ENCODE results near the gene FTSJ3.
A peak's percentile ranks its signal among the peaks of the same experiment; 100 is the strongest.
"Not testable (repeated sequence)": the region's sequence is repeated elsewhere in the genome, so short reads cannot be mapped to it uniquely, and the experiment has no call there.

The FTSJ3 gene

GRCh38 chr17:63826468-63827001, 928 bp downstream of the FTSJ3 start:
- DNase-seq: no peak

GRCh38 chr17:63824362-63824761, 3.1 kb downstream of the FTSJ3 start:
- no peak for DNase-seq

GRCh38 chr17:63823659-63824331, 3.7 kb downstream of the FTSJ3 start:
- DNase-seq: no peak

DNA sequence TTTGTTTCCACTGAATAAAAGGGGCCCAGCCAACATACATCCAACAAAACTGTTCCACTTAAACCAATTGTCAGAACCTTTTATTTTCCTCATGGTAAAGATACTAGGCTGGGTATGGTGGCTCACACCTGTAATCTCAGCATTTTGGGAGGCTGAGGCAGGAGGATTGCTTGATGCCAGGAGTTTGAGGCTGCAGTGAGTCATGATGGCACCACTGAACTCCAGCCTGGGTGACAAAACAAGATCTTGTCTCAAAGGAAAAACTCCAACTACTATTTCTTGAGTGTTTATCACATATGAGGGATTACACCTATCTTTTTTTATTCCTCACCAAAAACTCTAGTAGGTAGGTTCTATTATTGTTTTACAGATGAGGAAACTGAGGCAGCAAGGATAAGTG, 4.9 kb downstream of the FTSJ3 start:
- DNase-seq: no peak

DNA sequence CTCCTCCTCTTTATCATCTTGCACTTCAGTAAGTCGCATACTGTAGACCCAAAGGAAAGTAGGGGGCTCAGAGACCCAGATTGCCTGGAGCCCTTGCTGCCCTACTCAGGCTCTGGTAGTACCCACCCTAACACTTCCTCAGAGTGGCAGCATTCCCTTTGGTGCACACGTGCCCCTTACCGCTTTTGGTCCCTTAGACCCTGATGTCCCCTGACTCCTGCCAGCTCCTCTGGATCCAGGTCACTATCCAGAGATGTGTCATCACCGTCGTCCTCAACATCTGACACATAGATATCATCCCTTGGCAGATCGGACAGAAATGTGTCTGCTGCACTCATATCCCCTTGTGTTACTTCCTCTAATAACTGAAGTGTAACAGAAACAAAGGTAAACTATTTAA, 5.7 kb downstream of the FTSJ3 start:
- no peak for DNase-seq

DNA sequence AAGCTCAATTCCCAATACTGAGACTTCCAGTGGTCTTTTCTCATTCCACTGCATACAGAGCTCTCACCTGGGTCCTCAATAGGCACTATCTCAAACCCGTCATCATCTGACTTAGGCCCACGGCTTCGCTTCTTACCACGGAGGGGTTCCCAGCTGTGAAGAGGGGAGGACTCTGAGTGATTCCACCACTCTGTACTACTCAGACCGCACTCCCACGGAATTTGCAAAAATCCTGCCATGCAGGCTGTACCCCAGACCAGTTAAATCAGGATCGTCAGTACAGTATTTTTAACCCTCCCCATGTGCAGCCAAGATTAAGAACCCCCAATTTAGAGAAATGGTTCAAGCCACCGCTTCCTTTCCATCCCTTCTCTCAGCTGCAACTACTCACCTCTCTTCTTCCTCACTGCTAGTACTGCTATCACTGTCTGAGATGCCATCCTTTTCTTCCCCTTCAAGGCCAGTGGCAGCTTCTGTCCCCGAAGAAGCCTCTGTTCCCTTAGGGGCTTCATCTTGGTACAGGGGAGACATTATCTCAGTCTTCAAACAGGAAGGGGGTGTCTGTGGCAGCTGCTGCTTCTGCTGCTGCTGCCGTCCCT, 6.4 kb downstream of the FTSJ3 start:
- no peak for DNase-seq

- DNase-seq: peak; percentile 27
Measured at GRCh38 chr17:63819585-63820537, 7.6 kb downstream of the FTSJ3 start.

DNA sequence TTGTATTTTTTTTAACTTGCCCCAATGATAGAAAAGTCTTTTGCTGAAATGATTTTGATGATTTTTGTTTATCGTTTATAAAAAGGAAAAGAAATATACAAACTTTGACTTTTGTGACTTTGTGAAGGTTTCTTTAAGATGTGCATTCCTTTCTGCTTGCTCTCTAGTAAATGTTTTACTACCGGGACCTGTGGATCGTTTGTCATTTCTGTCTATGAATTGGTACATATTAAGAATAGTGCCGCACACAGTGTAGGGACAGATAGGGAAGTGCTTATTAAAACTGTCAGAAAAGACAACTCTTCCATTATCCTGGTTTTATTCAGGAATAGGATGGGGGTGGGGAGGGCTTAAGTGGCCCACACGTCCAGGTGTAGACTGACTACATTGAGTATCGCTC, 8.3 kb downstream of the FTSJ3 start:
- DNase-seq: no peak

- DNase-seq: no peak
Measured at GRCh38 chr17:63817736-63818385, 9.6 kb downstream of the FTSJ3 start.

DNA sequence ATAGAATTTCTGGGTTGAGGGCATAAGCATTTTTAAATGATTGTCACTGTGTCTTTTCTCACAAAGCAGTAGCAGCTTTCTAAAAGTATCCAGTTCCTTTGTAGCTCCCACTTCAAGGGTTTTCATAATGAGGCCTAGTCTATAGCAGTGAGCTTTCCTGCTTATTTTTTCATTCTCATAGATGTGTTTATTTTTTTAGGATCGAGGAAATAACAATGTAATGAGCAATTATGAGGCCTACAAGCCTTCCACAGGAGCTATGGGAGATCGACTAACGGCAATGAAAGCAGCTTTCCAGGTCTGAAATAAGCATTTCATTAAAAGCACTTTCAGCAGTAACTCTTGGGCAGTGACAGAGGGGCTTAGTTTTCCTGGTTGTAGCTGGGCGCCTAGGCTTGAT, 10.8 kb downstream of the FTSJ3 start:
- no peak for DNase-seq

- no peak for DNase-seq
Measured at GRCh38 chr17:63816123-63816522, 11.3 kb downstream of the FTSJ3 start.

DNA sequence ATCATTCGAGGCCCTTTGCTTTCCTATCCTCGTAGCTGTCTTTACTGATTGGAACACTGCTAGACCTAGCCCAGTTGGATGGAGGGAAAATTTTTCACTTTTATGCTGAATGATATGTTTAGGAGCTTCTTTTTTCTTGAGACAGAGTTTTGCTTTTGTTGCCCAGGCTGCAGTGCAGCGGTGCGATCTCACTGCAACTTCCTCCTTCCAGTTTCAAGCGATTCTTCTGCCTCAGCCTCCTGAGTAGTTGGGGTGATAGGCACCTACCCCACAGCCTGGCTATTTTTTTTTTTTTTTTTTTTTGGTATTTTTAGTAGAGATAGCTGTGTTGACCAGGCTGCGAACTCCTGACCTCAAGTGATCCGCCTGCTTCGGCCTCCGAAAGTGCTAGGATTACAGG, 17.5 kb downstream of the FTSJ3 start:
- DNase-seq: no peak

- DNase-seq: no peak
Measured at GRCh38 chr17:63805591-63805990, 21.9 kb downstream of the FTSJ3 start.

GRCh38 chr17:63804328-63804727, 23.1 kb downstream of the FTSJ3 start:
- DNase-seq: no peak

DNA sequence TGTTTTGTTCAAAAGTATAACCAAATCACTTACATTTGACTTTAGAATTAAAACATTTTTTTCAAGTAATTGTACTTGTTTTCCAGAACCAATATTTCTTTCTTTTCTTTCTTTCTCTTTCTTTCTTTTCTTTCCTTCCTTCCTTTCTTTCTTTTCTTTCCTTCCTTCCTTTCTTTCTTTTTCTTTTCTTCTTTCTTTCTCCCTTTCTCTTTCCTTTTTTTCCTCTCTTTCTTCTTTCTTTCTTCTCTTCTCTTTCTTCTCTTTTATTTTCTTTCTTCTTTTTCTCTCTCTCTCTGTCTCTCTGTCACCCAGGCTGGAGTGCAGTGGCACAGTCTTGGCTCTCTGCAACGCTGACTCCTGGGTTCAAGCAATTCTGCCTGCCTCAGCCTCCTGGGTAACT, 26.7 kb downstream of the FTSJ3 start:
- DNase-seq: no peak

DNA sequence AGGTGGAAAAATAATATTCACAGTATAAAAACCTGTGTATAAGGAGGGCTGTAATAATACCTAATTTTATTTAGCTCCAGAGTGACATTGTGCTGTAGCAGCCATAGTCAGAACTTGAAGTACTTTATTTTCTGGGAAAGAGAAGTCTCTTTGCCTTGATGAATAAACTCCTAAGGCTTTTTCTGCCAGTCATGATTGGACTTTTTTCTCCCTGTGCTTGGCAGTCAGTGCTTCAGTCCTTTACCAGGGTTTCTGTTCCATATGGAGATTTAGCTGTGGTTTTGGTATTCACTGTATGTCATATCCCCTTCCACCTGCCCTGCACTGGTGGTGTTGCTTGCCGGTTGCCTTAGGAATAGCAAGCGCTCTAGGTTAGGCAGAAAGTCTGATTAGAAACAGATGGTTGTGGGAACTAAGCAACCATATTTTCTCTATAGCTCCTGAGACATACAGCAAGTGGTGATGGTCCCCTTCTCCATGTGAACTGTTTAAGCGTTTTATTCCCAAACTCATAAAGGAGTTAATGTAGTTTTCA, 28.8 kb downstream of the FTSJ3 start:
- no peak for DNase-seq

- not testable (repeated sequence) for DNase-seq
Measured at GRCh38 chr17:63796375-63796774, 31.1 kb downstream of the FTSJ3 start.

DNA sequence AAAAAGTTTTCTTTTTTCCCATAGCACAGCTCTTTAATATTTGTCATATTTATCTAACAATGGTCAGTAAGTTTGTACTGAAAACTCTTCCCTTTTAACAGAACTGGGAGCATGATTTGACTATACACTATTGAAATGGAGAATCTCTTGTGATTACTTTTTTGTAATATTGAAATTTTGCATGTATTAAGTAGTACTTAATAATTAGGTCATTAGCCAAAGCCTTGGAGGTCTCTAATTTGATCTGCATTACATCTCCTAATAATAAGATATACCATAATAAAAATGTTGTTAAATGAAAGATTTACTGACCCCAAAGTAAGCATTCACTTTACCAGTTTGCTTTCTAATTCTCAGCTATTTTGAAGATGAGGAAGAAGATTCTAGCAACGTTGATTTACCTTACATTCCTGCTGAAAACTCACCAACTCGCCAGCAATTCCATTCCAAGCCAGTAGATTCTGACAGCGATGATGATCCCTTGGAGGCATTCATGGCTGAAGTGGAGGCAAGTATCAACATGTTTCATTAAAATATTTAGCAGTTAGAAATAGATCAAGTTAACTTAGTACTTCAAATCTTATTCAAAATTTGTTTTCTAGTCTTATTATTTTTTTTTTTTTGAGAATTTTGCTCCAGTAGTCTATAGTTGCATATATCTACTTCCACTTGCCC, 35.3 kb downstream of the FTSJ3 start:
- no peak for DNase-seq

GRCh38 chr17:63790057-63790456, 37.4 kb downstream of the FTSJ3 start:
- DNase-seq: no peak

GRCh38 chr17:63786971-63787711, 40.3 kb downstream of the FTSJ3 start:
- no peak for DNase-seq

- DNase-seq: no peak
Measured at GRCh38 chr17:63786117-63786516, 41.3 kb downstream of the FTSJ3 start.

Measured in CD4-positive, alpha-beta T cell treated with Interleukin-17A for 4 hours (primary cell).